ENCODE measurements around the gene DHRSX.
"Not testable (repeated sequence)": the region's sequence is repeated elsewhere in the genome, so short reads cannot be mapped to it uniquely, and the experiment has no call there.

DHRSX gene

DNA sequence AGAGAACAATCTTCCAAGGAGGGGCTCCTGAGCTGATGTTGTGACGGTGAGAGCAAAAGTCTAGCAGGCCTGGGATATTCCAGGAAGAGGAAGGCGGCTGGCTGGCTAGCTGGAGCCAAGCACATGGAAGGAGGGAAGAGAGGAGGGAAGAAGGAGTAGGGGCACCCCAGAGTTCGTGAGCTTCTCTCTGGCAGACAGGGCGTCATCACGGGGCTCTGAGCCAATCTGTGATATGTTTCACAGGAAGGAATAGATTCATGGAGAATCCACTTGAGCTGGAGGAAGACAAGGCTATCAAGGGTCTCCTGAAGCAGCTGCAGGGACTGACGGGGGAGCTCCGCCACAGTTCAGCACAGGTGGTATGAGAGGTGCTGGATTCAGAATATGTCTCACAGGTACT, 73.6 kb downstream of the DHRSX start:
- DNase-seq (ENCODE audit: low spot score) = no peak
- no peak for FAIRE-seq

GRCh38 chrX:2426289-2426882, 74.4 kb downstream of the DHRSX start:
- FAIRE-seq (no peak), DNase-seq (ENCODE audit: low spot score) (no peak)

- FAIRE-seq (peak; percentile 78), DNase-seq (ENCODE audit: low spot score) (peak; percentile 48)
Observed at GRCh38 chrX:2425286-2426071, 75.3 kb downstream of the DHRSX start.

DNA sequence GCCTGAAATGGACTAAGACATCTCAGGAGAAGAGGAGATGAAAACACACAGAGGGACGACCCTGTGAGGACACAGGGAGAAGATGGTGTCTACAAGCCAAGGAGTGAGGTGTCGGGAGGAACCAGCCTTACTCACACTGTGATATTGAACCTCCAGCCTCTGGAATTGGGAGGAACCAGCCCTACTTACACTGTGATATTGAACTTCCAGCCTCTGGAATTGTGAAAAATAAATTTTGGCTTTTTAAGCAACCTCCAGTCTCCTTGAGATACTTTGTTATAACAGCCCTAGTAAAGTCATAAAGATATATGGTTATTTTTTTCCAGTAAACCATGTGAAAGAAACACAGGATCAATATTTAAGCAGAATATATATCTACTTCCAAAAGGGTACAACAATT, 76.5 kb downstream of the DHRSX start:
- FAIRE-seq (no peak), DNase-seq (ENCODE audit: low spot score) (no peak)

GRCh38 chrX:2423899-2424298, 76.9 kb downstream of the DHRSX start:
- no peak for DNase-seq (ENCODE audit: low spot score)
- FAIRE-seq = no peak

DNA sequence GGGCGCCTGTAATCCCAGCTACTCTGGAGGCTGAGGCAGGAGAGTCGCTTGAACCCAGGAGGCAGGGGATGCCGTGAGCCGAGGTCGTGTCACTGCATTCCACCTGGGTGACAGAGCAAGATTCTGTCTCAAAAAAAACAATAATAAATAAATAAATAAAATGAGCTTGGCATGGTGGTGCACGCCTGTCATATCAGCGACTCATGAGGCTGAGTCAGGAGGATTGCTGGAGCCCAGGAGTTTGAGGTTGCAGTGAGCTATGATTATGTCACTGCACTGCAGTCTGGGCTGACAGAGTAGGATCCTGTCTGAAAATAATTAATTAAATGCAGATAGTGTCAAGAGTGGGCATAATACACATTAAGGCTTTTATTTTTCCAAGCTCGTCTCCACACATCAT, 77.5 kb downstream of the DHRSX start:
- peak; percentile 86 for DNase-seq (ENCODE audit: low spot score)

DNA sequence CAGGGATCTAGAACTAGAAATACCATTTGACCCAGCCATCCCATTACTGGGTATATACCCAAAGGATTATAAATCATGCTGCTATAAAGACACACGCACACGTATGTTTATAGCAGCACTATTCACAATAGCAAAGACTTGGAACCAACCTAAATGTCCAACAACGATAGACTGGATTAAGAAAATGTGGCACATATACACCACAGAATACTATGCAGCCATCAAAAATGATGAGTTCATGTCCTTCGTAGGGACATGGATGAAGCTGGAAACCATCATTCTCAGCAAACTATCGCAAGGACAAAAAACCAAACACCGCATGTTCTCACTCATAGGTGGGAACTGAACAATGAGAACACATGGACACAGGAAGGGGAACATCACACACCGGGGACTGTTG, 81.4 kb downstream of the DHRSX start:
- DNase-seq (ENCODE audit: low spot score); FAIRE-seq: not testable (repeated sequence)

More for the DNA sequence above, 77.5 kb downstream of the DHRSX start:
- peak; percentile 77 for FAIRE-seq

GRCh38 chrX:2418000-2418399, 82.8 kb downstream of the DHRSX start:
- DNase-seq (ENCODE audit: low spot score) (no peak), FAIRE-seq (no peak)

GRCh38 chrX:2416851-2417604, 83.7 kb downstream of the DHRSX start:
- DNase-seq (ENCODE audit: low spot score) (peak; percentile 31), FAIRE-seq (no peak)

DNA sequence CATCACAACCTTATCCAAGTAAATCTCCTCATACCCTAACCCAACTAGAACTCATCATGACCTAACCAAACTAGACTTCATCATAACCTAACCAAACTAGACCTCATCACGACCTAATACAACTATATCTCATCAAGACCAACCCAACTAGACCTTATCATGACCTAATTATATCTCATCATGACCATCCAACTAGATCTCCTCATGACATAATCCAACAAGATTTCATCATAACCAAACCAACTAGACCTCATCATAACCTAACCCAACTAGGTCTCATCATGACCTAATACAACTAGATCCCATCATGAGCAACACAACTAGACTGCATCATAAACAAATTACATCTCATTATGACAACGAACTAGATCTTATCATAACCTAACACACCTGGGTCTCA, 86.4 kb downstream of the DHRSX start:
- FAIRE-seq (no peak), DNase-seq (ENCODE audit: low spot score) (no peak)

DNA sequence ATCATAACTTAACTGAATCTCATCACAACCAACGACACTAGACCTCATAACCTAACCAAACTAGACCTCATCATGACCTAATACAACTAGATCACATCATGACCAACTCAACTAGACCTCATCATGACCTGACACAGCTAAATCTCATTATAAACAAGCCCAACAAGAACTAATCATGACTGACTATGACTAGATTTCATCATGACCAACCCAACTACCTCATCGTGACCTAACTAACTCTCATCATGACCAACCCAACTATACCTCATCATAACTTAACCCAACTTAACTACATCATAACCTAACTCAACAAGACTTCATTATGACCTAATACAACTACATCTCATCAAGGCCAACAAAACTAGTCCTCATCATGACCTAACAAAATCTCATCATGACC, 86.8 kb downstream of the DHRSX start:
- FAIRE-seq = no peak
- DNase-seq (ENCODE audit: low spot score) = no peak

DNA sequence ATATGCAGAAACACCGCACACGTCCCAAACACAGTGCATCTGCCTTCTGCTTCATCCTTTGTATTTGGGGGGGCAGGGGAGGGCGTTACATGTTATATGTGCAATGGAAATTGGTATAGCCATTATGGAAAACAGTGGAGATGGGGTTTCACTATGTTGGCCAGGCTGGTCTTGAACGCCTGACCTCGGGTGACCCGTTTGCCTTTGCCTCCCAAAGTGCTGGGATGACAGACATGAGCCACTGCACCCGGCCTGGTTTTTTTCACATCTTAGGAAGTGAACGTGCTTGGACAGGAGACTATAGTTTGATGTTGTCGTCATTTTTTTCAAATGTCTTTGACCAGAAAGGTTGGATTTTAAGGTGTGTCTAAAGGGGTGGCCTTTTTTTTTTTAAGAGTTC, 88.6 kb downstream of the DHRSX start:
- no peak for DNase-seq (ENCODE audit: low spot score)
- no peak for FAIRE-seq

DNA sequence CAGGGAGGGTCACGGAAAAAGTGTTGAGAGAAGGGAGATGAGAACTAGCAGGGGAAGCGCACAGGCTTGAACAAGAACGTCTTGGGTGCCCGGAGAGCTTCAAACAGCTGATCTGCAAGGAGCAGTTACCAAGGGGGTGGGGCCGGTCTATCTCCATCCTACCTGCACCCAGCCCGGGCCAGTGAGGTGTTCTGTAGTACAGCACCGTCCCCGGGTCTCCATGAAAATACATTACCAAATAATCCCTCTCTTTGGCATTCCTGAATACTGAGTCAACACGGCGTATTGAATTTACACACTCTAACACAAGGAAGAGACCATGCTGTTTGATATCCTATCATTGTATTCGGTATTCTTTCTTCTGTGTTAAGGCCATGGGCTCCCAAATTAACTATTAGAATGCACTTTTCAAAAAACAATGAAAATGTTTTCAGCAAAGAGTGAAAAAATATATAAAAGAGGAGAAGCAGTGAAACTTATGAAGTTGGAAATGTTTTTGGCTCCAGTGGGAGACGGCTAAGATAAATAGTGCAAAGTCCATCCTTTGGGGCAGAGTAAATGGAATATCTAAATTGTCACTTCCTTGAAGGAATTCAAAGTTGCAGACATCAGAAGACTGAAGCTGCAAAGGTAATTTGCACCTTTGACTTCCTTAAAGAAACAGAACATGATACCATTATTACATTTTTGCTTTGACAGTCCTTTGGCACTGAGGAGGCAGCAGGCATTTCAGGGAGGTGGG, 90.3 kb downstream of the DHRSX start:
- DNase-seq (ENCODE audit: low spot score) (no peak), FAIRE-seq (no peak)

GRCh38 chrX:2409796-2410195, 91.0 kb downstream of the DHRSX start:
- FAIRE-seq = no peak
- no peak for DNase-seq (ENCODE audit: low spot score)

GRCh38 chrX:2408856-2409255, 91.9 kb downstream of the DHRSX start:
- DNase-seq (ENCODE audit: low spot score) = no peak
- FAIRE-seq = no peak

- FAIRE-seq (no peak), DNase-seq (ENCODE audit: low spot score) (no peak)
Observed at GRCh38 chrX:2406891-2407518, 93.8 kb downstream of the DHRSX start.

- DNase-seq (ENCODE audit: low spot score) = no peak
- FAIRE-seq = no peak
Observed at GRCh38 chrX:2404776-2405175, 96.0 kb downstream of the DHRSX start.

DNA sequence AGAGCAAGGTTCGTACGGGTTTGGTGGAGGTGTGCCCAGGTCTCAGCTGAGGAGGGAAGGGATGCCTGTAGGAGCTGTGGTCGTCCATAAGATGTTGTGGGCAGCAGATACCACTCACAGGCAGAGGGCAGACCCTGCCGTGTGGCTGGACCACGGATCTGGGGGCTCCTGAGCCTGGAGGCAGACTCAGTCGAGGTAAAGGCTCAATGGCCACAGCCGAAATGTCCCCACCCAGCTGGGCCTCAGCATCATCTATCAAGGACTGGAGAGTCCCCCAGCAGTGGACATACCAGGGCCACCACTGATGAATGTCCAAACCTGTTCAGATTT, 98.5 kb downstream of the DHRSX start:
- FAIRE-seq = no peak
- DNase-seq (ENCODE audit: low spot score) = no peak

GRCh38 chrX:2401590-2402360, 99.0 kb downstream of the DHRSX start:
- DNase-seq (ENCODE audit: low spot score) = peak; percentile 49
- FAIRE-seq = no peak

DNA sequence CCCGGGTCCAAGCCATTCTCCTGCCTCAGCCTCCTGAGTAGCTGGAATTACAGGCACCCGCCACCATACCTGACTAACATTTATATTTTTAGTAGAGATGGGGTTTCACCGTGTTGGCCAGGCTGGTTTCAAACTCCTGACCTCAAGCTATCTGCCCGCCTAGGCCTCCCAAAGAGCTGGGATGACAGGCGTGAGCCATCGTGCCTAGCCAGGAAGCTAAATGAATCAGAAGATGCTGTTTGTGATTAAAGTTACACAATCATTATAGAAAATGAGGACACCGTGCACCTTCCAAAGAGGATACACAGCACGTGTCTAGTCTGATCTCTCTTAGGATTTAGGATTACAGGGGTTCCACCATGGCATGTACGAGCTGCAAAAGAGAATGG, 99.6 kb downstream of the DHRSX start:
- peak; percentile 31 for DNase-seq (ENCODE audit: low spot score)
- no peak for FAIRE-seq

Data from RCC 7860 (cell line).